ENCODE results near the gene ZSCAN26. TPM values are rescaled to one million over a fixed set of nuclear protein-coding genes. Genes with fewer than 3 reads are reported as not detected.

Gene ZSCAN26
- total and polyA plus RNA-seq, 2 of the 8 experiments (the other 6 are each of a cell fraction or from before 2014, with no cell fraction given): 7.0 to 8.5 TPM

- no peak for TF ChIP-seq SAP30 (IDR thresholded peaks at IDR 0.05; ENCODE audit: insufficient read depth, insufficient replicate concordance, low read length)
- TF ChIP-seq GTF2F1 (IDR thresholded peaks at IDR 0.05; ENCODE audit: borderline replicate concordance, low read depth, low read length): no peak
- no peak for TF ChIP-seq POU5F1 (IDR thresholded peaks at IDR 0.05; ENCODE audit: low read depth, low read length)
- no peak for TF ChIP-seq KDM1A (IDR thresholded peaks at IDR 0.05; ENCODE audit: borderline replicate concordance, low read length)
These were observed 40.5 kb upstream of the ZSCAN26 start (continued) for GRCh38 chr6:28226460-28226859.
